GM19372 (cell line): ENCODE data around the gene CCL14.
"Not testable (repeated sequence)": the region's sequence is repeated elsewhere in the genome, so short reads cannot be mapped to it uniquely, and the experiment has no call there.

ENCODE experiments used
- ATAC-seq: cut with Tn5 transposase; IDR thresholded peaks from one replicate; pipeline ENCODE4 v1.9.1; 2021; ENCODE audit warnings: mild to moderate bottlenecking, low read depth, moderate library complexity; ENCODE audit not compliant: unreplicated experiment

Gene CCL14

GRCh38 chr17:35986643-35987042 lies at the start of gene CCL14:
Gene CCL14 (minus strand): TSS chr17:35986729. CDS start chr17:35986649, 80 bp downstream.
- no peak for ATAC-seq

GRCh38 chr17:36036235-36036634 lies 49.7 kb upstream of the CCL14 start:
- ATAC-seq: no peak

- ATAC-seq: no peak
Measured at GRCh38 chr17:36034127-36034526, 47.6 kb upstream of the CCL14 start.

- no peak for ATAC-seq
Measured at GRCh38 chr17:36030956-36031355, 44.4 kb upstream of the CCL14 start.

- ATAC-seq: no peak
Measured at GRCh38 chr17:36027761-36028160, 41.2 kb upstream of the CCL14 start.

GRCh38 chr17:36024106-36024869 lies 37.8 kb upstream of the CCL14 start:
- no peak for ATAC-seq

- no peak for ATAC-seq
Measured at GRCh38 chr17:36019423-36019822, 32.9 kb upstream of the CCL14 start.

GRCh38 chr17:36017799-36018198 lies 31.3 kb upstream of the CCL14 start, which contains the start of gene CCL23:
Gene CCL23 (minus strand): TSS chr17:36017972. CDS start chr17:36017897, 75 bp downstream.
- ATAC-seq: no peak

GRCh38 chr17:36016555-36016954 lies 30.0 kb upstream of the CCL14 start:
- ATAC-seq: no peak

GRCh38 chr17:36015895-36016294 lies 29.4 kb upstream of the CCL14 start:
- not testable (repeated sequence) for ATAC-seq

- ATAC-seq: no peak
Measured at GRCh38 chr17:36014946-36015345, 28.4 kb upstream of the CCL14 start.

- no peak for ATAC-seq
Measured at GRCh38 chr17:36011201-36011600, 24.7 kb upstream of the CCL14 start.

GRCh38 chr17:36008998-36009665 lies 22.6 kb upstream of the CCL14 start:
- no peak for ATAC-seq

GRCh38 chr17:36004594-36005108 lies 18.1 kb upstream of the CCL14 start:
- ATAC-seq: no peak

- no peak for ATAC-seq
Measured at GRCh38 chr17:36002631-36003030, 16.1 kb upstream of the CCL14 start.

GRCh38 chr17:36001862-36002603 lies 15.5 kb upstream of the CCL14 start:
- ATAC-seq: no peak

- ATAC-seq: no peak
Measured at GRCh38 chr17:36001110-36001771, 14.7 kb upstream of the CCL14 start, which contains the start of gene CCL15. Gene CCL15 (minus strand): TSS chr17:36001553. CDS start chr17:36001492, 61 bp downstream.

- ATAC-seq: no peak
Measured at GRCh38 chr17:36000732-36001109, 14.2 kb upstream of the CCL14 start.

GRCh38 chr17:35998756-35999155 lies 12.2 kb upstream of the CCL14 start:
- no peak for ATAC-seq

GRCh38 chr17:35998018-35998545 lies 11.6 kb upstream of the CCL14 start:
- ATAC-seq: no peak
